Adrenal gland (tissue), 12 donors: ENCODE data around the gene CPXM1. TPM values are rescaled to one million over a fixed set of nuclear protein-coding genes. Genes with fewer than 3 reads are reported as not detected.

Experiments
- DNase-seq, 7 donors: peaks; one replicate each; pipeline ENCODE4 v3.0.0-alpha.2; 2019 to 2020
- H3K27ac ChIP-seq, 5 donors: fragments of 200-600 bp; sonication (generic) in 4 of 5; 1 replicate in 3 of 5; 2 replicates in 2 of 5; pipeline versions ENCODE4 v1.5.1 to v1.8.0; 2016 to 2020; ENCODE audit warnings: mild to moderate bottlenecking in 1 of 5
- H3K27me3 ChIP-seq: fragments of 200-600 bp; 2 replicates; pipeline ENCODE4 v1.8.0; 2021
- H3K36me3 ChIP-seq, 2 donors: fragments of 200-600 bp; replicated peaks in 1 of 2; 1 replicate in 1 of 2; 2 replicates in 1 of 2; pipeline versions ENCODE4 v1.5.1 to v1.8.0; 2018 to 2022
- H3K4me1 ChIP-seq, 2 donors: fragments of 200-600 bp; replicated peaks in 1 of 2; 1 replicate in 1 of 2; 2 replicates in 1 of 2; pipeline versions ENCODE4 v1.5.1 to v1.8.0; 2018 to 2021
- H3K4me3 ChIP-seq, 4 donors: fragments of 200-600 bp; sonication (generic) in 3 of 4; one replicate each; pipeline ENCODE4 v1.5.1; 2016 to 2018
- H3K9me3 ChIP-seq, 3 donors: fragments of 200-600 bp; sonication (generic) in 1 of 3; replicated peaks in 1 of 3; 1 replicate in 2 of 3; 2 replicates in 1 of 3; pipeline versions ENCODE4 v1.5.1 to v1.8.0; 2016 to 2021
- POLR2A ChIP-seq, 2 donors: fragments of 450-650 bp; IDR thresholded peaks; one replicate each; pipeline ENCODE4 v1.6.1; 2017; ENCODE audit warnings: antibody characterized with exemption in 2 of 2, mild to moderate bottlenecking in 2 of 2, moderate library complexity in 1 of 2
- WGBS, 4 donors: extraction: QIAGEN DNeasy Blood & Tissue Kit in 2 of 4; methylation state at CpG; one replicate each; pipeline versions ENCODE4 v1.1.5 to v1.1.7; 2013 to 2017; 5-methylcytosine and 5-hydroxymethylcytosine counted together
- intact Hi-C, 2 donors: fragments of 100-400 bp; cut with DNase I; formaldehyde crosslinking; loops; one replicate each; pipeline versions ENCODE4 v1.14.1 to v1.15.0; 2022 to 2023
- polyA plus RNA-seq, 3 donors: library from polyadenylated mRNA; stranded (reverse); fragments of 200-250 nt in 2 of 3; fragments of 350-450 nt in 1 of 3; fragmentation: Illumina TruSeq in 1 of 3; extraction: RNeasy Lipid Tissue Mini Kit (QIAGEN cat#74804) in 1 of 3; gene quantifications; one replicate each; pipeline ENCODE4 v1.2.3, GENCODE V29; 2013 to 2014
- total RNA-seq, 9 donors: library from RNA; depleted of rRNA in 4 of 9; stranded (reverse); fragments of >200 nt in 4 of 9; fragments of 120-200 nt in 1 of 9; fragmentation: NEBNext Ultra II Directional in 1 of 9; extraction: Animal tissue kit (Norgen Biotek cat#: 25700) in 1 of 9; gene quantifications; one replicate each; pipeline versions ENCODE4 v1.1.0 to v1.2.4, GENCODE V29; 2013 to 2023
- TF ChIP-seq, protein P1 (sequence below), 6 experiments: fragments of 450-650 bp in 4 of 6; fragments of 200-600 bp in 2 of 6; sonication (generic) in 1 of 6; IDR thresholded peaks; 1 replicate in 5 of 6; 2 replicates in 1 of 6; pipeline versions ENCODE4 v1.5.1 to v1.8.0; 2016 to 2021; ENCODE audit warnings: antibody characterized with exemption in 6 of 6, mild to moderate bottlenecking in 2 of 6, moderate library complexity in 1 of 6
- donor health status: healthy with polysubstance abuse.
- donor health status: Bipolar disorder and iron deficiency.
- donor health status: DM: yes; HTN: yes; CAD: no.
- donor health status: DM: no; HTN: no; CAD: no.
- donor health status: DM: no; HTN: no; CAD: no.
- donor health status: DM: yes; HTN: yes; CAD: no.

CPXM1 gene
- total and polyA plus RNA-seq, 12 donors: 2.5 to 21.8 (median 11.2) TPM

DNA sequence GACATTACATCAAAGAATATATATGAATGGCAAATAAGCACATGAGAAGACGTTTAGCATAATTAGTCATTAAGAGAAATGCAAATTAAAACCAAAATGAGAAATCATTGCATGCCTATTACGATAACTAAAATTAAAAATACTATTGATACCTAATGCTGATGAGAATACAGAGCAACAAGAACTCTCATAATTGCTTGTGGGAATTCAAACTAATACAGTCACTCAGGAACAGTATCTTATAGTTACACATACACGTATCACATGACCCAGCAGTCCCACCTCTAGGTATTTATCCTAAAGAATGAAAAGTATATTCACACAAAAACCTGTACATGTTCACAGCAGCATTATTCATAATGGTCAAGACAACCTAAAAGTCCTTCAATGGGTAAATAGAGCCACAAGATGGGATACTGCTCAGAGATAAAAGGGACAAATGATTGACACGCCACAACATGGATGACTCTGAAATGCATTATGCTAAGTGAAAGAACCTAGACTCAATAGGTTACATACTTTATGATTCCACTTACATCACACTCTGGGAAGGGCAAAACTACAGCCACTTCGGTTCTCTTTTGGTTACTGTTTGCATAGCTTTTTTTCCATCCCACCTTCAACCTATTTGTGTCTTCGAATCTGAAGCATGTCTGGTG, 16.4 kb downstream of the CPXM1 start:
- no peak for TF ChIP-seq POLR2A (IDR thresholded peaks at IDR 0.05)
- TF ChIP-seq, protein P1, sequence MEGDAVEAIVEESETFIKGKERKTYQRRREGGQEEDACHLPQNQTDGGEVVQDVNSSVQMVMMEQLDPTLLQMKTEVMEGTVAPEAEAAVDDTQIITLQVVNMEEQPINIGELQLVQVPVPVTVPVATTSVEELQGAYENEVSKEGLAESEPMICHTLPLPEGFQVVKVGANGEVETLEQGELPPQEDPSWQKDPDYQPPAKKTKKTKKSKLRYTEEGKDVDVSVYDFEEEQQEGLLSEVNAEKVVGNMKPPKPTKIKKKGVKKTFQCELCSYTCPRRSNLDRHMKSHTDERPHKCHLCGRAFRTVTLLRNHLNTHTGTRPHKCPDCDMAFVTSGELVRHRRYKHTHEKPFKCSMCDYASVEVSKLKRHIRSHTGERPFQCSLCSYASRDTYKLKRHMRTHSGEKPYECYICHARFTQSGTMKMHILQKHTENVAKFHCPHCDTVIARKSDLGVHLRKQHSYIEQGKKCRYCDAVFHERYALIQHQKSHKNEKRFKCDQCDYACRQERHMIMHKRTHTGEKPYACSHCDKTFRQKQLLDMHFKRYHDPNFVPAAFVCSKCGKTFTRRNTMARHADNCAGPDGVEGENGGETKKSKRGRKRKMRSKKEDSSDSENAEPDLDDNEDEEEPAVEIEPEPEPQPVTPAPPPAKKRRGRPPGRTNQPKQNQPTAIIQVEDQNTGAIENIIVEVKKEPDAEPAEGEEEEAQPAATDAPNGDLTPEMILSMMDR (IDR thresholded peaks at IDR 0.05): no peak
- no peaks in the 10 kb centered on the region for H3K27me3 ChIP-seq

DNA sequence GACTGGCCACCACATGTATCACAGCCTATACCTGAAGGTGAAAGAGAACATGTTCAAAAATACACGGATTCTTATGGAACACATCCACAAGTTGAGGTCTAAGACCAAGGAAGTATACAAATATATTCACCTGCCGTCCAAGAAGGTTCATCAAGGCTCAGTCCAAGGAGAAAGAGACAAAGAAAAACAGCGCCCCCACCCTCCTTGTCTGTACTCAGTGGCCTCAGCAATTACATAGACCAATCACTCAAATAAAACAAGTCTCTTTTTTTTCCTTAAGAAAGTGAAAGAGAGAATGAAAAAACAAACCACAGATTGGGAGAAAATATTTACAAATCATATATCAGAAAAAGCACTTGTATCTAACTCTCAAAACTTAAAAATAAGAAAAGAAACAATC, 19.5 kb downstream of the CPXM1 start:
- intact Hi-C loops: no loop called here
- Histone ChIP-seq H3K36me3 (no peaks in the 10 kb centered on the region), H3K4me1 (no peaks in the 10 kb centered on the region), H3K9me3 (peaks cover 0 to 2% (median 0%) of the 10 kb centered on the region in 3 donors), H3K4me3 (no peak overlapping the region), H3K27me3 (peaks cover 4% of the 10 kb centered on the region), H3K27ac (no peak overlapping the region)
- DNase-seq: no peak
- TF ChIP-seq, protein P1 (IDR thresholded peaks at IDR 0.05): no peak
- TF ChIP-seq POLR2A (IDR thresholded peaks at IDR 0.05): no peak
- 47 to 58% (median 53%) methylated on average over 3 of the region's 3 CpGs for WGBS, 4 donors

More for the DNA sequence above, 16.4 kb downstream of the CPXM1 start:
- no peak for DNase-seq
- no peaks in the 10 kb centered on the region for H3K4me1 ChIP-seq
- H3K27ac ChIP-seq: no peak overlapping the region
- H3K36me3 ChIP-seq: no peaks in the 10 kb centered on the region
- H3K9me3 ChIP-seq: no peaks in the 10 kb centered on the region
- H3K4me3 ChIP-seq: no peak overlapping the region
- intact Hi-C loops: no loop called here
- 70 to 82% (median 75%) methylated on average over 6 of the region's 6 CpGs for WGBS, 4 donors

DNA sequence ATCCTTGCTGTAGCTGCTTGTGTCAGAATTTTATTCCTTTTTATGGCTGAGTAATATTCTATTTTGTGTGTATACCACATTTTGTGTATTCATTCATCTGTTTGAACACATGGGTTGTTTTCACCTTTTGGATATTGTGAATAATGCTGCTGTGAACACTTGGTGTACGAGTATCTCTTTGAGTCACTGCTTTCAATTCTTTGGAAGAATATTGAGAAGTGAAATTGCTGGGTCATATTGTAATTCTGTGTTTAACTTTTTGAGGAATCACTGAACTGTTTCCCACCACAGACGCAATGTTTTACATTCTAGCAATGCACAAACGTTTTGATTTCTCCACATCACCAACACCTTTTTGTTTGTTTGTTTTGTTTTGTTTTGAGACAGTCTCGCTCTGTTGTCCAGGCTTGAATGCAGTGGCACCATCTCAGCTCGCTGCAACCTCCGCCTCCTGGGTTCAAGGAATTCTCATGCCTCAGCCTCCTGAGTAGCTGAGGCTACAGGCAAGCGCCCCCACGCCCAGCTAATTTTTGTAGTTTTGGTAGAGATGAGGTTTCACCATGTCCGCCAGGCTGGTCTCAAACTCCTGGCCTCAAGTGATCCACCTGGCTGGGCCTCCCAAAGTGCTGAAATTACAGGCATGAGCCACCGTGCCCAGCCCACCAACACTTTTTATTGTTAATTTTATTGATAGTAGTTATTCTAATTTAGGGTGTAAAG, 21.7 kb downstream of the CPXM1 start:
- Histone ChIP-seq H3K36me3 (no peaks in the 10 kb centered on the region), H3K27ac (no peak overlapping the region), H3K4me3 (no peak overlapping the region), H3K27me3 (peaks cover 4% of the 10 kb centered on the region), H3K4me1 (no peaks in the 10 kb centered on the region), H3K9me3 (peaks cover 0 to 6% (median 0%) of the 10 kb centered on the region in 3 donors)
- intact Hi-C loops: no loop called here
- no peak for TF ChIP-seq POLR2A (IDR thresholded peaks at IDR 0.05)
- TF ChIP-seq, protein P1 (IDR thresholded peaks at IDR 0.05): no peak
- DNase-seq: no peak
- 75 to 83% (median 77%) methylated on average over 10 of the region's 10 CpGs for WGBS, 4 donors

DNA sequence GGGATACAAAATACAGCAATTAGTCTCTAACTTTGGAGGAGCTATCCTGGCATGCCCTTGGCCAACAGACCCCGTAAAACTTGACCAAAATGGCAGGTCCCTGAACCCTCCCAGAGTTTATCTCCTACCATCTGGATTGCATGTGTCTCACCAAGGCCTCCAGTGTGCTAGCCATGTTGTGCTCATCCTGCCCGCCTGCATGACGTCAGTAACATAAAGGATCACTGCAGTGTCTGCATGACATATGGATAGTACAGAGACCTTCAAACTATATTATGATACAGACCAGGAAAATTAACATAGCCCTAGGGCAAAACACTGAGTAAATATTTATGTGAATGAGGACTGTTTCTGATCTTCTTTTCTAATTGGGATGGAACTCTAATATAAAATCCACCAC, 25.3 kb downstream of the CPXM1 start:
- Histone ChIP-seq H3K9me3 (peaks cover 0 to 6% (median 0%) of the 10 kb centered on the region in 3 donors), H3K36me3 (no peaks in the 10 kb centered on the region), H3K27ac (no peak overlapping the region), H3K4me3 (no peak overlapping the region), H3K27me3 (peaks cover 4% of the 10 kb centered on the region), H3K4me1 (no peaks in the 10 kb centered on the region)
- 55 to 70% (median 70%) methylated on average over 2 to 3 of the region's 3 CpGs for WGBS, 4 donors
- intact Hi-C loops: no loop called here
- TF ChIP-seq, protein P1 (IDR thresholded peaks at IDR 0.05): no peak
- TF ChIP-seq POLR2A (IDR thresholded peaks at IDR 0.05): no peak
- no peak for DNase-seq
